VCaP (cell line): ENCODE data around the gene TMEM201.

Experiments
- H3K27ac ChIP-seq: fragments of 450-650 bp; 2 replicates; pipeline ENCODE4 v1.5.1; 2017
- CTCF ChIP-seq: fragments of 450-650 bp; conservative IDR thresholded peaks from 2 replicates; pipeline ENCODE4 v1.5.1; 2017; ENCODE audit warnings: mild to moderate bottlenecking, moderate library complexity

Gene TMEM201

GRCh38 chr1:9610548-9610947 lies 21.8 kb downstream of the TMEM201 start:
- no peak overlapping the region for H3K27ac ChIP-seq
- TF ChIP-seq CTCF, result no peak

- no peak for TF ChIP-seq CTCF
- H3K27ac ChIP-seq, result no peak overlapping the region
These were observed 23.0 kb downstream of the TMEM201 start for GRCh38 chr1:9611716-9612115.

GRCh38 chr1:9612162-9612845 lies 23.6 kb downstream of the TMEM201 start:
- TF ChIP-seq CTCF, result no peak
- H3K27ac ChIP-seq, result no peak overlapping the region

GRCh38 chr1:9612871-9613624 lies 24.3 kb downstream of the TMEM201 start:
- TF ChIP-seq CTCF, result no peak
- H3K27ac ChIP-seq, result no peak overlapping the region

GRCh38 chr1:9613625-9614299 lies 25.1 kb downstream of the TMEM201 start:
- no peak overlapping the region for H3K27ac ChIP-seq
- TF ChIP-seq CTCF, result no peak

GRCh38 chr1:9615316-9616063 lies 26.8 kb downstream of the TMEM201 start:
- H3K27ac ChIP-seq, result no peak overlapping the region
- TF ChIP-seq CTCF, result peak; percentile 63
